Effector CD4-positive, alpha-beta T cell (primary cell): ENCODE data around the gene PRODH2. TPM values are rescaled to one million over a fixed set of nuclear protein-coding genes. Genes with fewer than 3 reads are reported as not detected.

ENCODE experiments used
- DNase-seq: peaks from one replicate; pipeline ENCODE4 v3.0.0-alpha.2; 2020
- total RNA-seq: gene quantifications from one replicate; lab custom pipeline; 2026; lab: John Stamatoyannopoulos, UW

PRODH2 gene
- total RNA-seq = not detected

DNA sequence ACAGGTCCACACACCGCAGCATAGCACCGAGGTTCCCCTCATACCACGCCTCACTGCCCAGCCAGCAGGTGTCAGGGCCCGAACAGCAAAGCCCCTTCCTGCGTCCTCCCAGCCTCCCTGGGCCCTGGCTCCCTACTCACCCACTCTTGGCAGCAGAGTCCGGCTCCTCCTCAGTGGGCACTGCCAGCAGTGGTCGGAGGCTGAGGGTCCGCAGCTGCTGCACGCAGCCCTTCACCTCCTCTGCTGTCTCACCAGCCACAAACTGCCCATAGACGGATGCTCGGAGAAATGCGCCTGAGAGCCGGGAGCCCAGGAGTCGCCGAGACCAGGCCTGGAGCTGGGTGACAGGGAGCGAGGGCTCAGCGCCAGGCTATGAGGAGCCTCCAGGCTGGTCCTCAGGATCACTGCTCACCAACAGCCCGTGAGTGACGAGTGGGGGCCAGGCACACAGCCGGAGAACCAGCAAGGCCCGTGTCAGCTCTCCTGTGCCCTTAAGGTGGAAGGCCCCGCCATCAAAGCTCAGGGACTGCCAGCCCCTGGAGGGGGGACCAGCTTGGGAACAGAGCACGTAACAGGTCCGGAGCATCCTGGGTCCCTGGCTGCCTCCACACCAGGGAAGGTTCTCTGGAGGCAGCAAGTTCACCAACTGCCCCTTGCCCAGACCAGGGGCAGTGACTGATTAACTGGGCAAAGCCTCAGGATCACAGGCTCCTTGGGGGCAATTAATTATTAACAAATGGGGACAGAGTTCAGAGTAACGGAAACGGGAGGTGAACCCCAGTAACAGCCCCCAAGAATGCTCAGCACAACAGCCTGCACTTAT lies at the start of gene PRODH2:
Gene PRODH2 (minus strand): TSS at position 626 of the 823 bp plus-strand sequence. CDS start 40 bp downstream, at position 586.
- DNase-seq = no peak

DNA sequence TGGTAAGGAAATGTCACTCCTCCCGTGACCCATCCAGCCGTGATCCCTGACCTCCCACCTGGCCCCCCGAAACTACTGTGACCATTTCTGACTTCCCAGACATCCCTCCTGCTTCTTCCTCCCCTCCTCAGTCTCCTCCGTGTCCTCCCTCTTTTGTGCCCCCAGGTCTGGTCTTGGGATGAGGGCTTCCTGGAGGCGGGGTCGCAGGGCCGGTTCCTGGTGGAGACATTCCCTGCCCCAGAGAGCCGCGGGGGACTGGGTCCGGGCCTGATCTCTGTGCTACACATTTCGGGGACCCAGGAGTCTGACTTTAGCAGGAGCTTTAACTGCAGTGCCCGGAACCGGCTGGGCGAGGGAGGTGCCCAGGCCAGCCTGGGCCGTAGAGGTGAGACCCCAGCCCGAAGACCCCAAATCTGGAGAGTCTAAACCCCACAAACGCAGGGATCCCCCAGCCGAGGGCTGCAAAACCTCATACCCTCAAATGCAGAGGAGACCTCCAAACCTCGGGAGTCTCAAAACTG lies 49.1 kb upstream of the PRODH2 start:
- DNase-seq = no peak

DNA sequence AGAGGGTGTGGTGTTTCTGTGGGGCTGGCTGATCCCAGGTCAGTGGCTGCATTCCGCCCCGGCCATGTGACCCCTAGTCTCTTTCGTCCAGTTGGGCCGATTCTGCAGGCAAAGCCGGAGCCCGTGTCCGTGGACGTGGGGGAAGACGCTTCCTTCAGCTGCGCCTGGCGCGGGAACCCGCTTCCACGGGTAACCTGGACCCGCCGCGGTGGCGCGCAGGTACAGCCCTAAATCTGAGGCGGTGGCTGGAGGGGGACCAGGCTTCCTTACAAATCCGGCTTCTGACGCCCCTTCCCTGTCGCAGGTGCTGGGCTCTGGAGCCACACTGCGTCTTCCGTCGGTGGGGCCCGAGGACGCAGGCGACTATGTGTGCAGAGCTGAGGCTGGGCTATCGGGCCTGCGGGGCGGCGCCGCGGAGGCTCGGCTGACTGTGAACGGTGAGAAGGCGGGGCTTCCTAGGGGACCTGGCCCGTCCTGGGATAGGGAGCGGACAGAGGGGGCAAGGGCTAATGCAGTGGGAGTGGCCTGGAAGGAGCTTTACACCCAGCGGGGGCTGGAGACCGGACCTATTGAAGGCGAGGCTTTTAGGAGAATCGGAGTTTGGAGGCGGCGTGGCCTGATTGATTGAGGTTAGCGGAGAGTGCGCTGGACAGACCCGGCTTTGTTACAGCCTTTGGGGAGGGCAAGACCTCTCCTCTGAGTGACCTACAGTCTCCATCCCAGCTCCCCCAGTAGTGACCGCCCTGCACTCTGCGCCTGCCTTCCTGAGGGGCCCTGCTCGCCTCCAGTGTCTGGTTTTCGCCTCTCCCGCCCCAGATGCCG lies 48.4 kb upstream of the PRODH2 start:
- no peak for DNase-seq

GRCh38 chr19:35860436-35860817 lies 47.8 kb upstream of the PRODH2 start:
- DNase-seq = no peak

GRCh38 chr19:35859414-35859813 lies 46.8 kb upstream of the PRODH2 start:
- DNase-seq = no peak

DNA sequence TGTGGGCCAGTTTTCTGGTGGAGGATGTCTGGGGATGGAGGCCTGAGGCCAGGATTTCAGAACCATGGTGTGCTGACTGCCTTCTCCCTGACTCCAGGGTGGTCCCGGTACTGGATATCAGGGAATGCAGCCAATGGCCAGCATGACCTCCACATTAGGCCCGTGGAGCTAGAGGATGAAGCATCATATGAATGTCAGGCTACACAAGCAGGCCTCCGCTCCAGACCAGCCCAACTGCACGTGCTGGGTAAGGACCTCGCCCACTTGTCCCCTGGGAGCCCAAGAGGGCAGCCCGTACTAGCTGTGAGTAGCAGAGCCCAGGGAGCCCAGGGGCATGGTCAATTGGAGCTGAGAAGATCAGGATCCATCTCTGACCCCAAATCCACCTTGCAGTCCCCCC lies 45.7 kb upstream of the PRODH2 start:
- no peak for DNase-seq

GRCh38 chr19:35856546-35857149 lies 44.0 kb upstream of the PRODH2 start, which contains the start of gene KIRREL2:
Gene KIRREL2, plus strand, starts transcription at chr19:35856911. Its CDS starts 209 bp downstream, at chr19:35857120.
- DNase-seq = no peak

- DNase-seq = no peak
These were observed 40.6 kb upstream of the PRODH2 start for GRCh38 chr19:35853038-35853756.

DNA sequence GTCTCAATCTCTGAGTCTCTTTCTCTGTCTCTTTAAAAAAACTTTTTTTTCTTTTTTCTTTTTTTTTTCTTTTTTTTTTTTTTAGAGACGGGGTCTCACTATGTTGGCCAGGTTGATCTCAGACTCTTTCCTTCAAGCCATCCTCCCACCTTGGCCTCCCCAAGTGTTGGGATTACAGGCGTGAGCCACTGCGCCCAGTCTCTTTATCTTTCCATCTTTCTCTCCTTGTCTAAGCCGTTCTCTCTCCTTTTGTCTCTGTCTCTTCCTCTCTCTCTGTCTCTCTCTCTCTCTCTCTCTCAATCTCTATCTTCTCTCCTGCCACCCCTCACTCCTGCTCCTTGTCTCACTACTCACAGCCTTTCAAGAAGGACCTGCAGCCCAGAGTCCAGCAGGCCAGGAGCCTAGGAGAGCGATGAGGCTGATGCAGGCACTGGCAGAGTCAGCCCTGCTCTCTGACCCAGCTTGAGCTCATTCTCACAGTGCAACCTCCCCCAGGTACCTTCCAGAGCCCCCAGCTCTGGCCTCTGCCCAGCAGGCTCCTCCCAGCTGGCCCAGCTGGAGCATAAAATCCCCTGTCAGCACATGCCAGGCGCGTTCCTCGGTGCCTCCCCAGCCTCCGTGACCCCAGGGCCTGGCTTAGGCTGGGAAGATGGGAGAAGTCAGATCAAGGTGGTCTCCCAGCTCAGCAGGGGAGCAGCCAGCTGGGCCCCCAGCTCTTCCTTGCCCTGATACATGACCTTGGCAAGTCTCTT lies 39.6 kb upstream of the PRODH2 start, which contains the start of gene NPHS1:
Gene NPHS1 (minus strand): TSS at position 476 of the 752 bp plus-strand sequence. CDS start 667 bp downstream, outside the sequence.
- no peak for DNase-seq

DNA sequence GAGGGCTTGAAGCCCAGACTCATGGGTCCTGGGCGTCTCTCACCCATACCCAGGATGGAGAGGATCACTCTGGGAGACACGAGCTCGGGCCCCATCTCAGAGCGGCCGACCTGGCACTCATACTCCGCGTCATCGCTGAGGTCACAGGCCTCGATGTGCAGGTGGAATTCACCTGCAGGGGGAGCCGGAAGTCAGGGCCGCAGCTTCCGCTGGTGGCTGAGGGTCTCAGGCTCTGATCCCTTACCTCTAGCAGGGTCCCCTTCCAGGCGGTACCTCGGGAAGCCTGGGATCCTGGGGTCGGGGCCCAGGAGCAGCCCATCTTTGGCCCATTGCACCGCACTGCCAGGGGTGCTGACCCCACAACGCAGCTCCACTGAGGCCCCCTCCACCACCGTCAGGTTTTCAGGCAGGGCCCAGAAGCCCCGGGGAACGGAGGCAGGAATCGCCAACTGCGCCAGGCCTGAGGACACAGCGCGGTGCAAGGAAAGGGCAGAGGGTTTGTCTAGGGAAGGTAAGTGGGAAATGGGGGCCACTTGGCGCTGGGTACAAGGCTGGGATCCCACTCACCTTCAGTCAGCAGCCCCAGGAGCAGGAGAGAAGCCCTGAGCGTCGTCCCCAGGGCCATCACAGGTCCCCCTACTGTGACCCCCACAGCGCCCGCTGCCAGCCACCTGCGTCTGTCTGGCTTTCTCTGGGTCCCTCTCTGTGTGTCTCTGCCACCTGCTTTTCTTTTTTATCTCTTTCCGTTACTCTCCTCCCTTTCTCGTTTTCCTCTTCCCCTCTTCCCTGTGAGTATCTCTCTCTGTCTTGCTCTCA lies 38.8 kb upstream of the PRODH2 start:
- DNase-seq = no peak

DNA sequence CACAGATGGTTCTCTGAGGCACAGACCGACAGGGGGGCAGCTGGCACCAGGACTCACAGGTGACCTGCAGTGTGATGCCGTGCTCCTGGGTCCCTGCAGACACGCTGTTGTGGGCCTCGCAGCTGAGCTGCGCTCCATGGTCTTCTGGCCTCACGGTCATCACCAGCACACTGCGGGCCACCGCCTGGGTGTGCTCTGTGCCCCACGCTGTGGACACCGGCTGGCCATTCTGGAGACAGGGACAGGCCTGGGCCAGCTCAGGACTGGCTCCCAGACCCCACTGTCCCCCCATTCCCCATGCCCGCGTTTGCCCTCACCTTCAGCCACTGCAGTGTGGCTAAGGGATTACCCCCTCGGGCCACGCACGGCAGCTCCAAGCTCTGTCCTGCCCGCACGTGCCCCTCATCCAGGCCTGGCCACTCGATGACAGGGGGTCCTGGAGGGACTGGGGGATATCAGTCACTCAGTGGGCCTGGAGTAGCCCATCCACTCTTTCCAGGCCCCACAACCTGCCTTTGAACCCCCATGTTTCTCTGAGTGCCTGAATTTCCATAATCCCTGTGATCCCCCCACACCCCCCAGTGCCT lies 36.4 kb upstream of the PRODH2 start:
- no peak for DNase-seq

GRCh38 chr19:35848486-35848885 lies 35.8 kb upstream of the PRODH2 start:
- no peak for DNase-seq

GRCh38 chr19:35847911-35848310 lies 35.3 kb upstream of the PRODH2 start:
- no peak for DNase-seq

- no peak for DNase-seq
These were observed 33.5 kb upstream of the PRODH2 start for GRCh38 chr19:35846038-35846668.

DNA sequence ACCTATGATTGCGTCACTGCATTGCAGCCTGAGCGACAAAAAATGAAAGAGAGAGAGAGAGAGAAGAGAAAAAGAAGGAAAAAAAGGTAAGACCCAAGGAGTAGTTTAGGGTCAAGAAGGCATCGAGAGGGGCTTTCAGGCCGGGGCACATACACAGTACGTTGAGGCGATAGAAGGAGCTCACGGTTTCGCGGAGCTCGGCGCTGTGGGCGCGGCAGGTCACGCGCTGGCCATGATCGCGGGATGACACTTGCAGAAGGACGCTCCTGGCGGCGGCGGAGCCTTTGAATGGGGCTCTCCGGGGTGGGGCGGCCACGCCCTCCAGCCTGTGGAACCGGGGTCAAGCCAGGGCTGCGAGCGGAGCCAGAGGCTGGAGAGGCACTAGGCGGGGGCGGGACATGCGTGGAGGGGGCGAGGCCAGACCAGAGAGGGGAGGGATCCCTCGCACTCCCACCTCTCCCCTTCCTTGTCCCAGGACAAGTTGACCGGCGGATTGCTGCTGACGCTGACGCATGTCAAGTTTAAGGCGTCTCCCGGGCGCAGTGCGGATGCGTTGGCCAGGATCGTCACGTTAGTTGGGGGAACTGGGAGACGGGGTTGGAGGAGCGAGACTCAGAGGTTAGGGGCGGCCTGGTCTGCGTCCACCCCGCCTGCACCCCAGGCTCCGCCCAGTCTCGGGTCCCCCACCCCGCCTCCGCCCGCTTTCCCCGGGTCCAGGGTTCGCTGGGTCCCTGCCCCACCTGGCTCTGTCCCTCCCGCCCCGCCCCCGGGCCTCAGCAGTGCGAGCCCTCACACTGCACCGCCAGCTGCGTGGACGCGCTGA lies 32.8 kb upstream of the PRODH2 start:
- DNase-seq = no peak

DNA sequence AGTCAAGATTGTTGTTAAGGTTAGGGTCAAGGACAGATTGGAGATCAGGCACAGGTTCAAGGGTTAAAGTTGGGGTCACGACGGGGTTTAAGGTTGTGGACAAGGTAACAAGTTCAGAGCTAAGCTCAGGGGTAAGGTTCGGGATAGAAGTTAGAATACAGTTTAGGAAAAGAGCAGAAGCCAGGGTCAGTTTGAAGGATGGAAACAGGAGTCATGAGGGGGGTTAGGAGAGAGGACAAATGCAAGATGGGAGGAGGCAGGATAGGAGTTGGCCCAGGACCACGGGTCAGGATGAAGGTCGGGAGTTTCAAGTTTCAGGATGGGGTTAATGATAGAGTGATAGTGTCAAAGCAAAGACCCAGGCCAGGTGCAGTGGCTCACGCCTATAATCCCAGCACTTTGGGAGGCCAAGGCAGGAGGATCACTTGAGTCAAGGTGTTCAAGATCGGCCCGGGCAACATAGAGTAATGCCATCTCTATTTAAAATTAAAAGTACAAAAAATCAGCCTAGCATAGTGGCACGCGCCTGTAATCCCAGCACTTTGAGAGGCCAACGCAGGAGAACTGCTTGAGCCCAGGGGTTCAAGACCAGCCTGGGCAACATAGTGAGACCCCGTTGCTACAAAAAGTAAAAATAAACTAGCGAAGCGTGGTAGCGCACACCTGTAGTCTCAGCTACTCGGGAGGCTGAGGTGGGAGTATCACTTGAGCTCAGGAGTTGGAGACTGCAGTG lies 32.0 kb upstream of the PRODH2 start:
- no peak for DNase-seq

DNA sequence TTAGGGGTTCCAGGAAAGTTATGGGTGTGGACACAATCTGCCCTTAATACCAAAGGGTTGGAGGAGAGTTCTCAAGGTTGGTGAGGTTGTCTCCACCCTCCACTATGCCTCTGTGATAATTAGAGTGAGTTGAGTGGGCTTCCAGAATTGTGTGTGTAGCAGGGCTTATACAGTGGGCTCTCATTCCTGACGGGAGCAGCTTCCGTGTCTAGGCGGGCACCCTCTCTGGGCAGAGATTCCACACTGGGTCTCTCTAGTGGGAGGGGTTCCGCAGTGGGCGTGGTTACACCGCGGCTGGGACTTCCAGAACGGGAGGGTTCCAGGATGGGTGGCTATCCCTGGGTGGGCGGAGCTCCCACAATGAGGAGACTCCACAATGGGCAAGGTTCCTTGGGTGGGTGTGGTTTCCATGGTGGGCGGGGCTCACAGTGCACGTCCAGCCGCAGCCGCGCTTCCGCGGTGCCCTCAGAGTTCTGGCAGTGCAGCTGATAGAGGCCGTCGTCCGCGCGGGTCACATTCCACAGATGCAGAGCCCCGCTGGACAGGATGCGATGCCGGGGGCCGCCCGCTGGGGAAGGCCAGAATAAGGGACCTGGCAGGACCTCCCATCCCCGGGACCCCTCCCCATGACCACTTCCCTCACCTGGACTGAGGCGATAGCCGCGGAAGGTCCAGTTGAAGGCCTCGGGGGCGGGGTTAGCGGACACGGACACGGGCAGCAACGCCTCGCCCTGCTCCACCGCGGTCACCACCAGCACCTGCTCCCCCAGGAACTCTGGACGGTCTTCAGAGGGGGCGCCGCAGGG lies 31.2 kb upstream of the PRODH2 start:
- no peak for DNase-seq
